Inferior parietal cortex (tissue), 1 donor: ENCODE data around the gene DHDH.
"Not testable (repeated sequence)": the region's sequence is repeated elsewhere in the genome, so short reads cannot be mapped to it uniquely, and the experiment has no call there.

ENCODE experiments used
- DNase-seq: peaks from one replicate; pipeline ENCODE4 v3.0.0-alpha.2; 2016; ENCODE audit errors: extremely low spot score

DHDH gene

GRCh38 chr19:48915757-48916156 is 17.7 kb upstream of the DHDH start:
- no peak for DNase-seq

- no peak for DNase-seq
Observed at GRCh38 chr19:48918071-48918470, 15.4 kb upstream of the DHDH start.

- no peak for DNase-seq
Observed at GRCh38 chr19:48918801-48919247, 14.7 kb upstream of the DHDH start.

- not testable (repeated sequence) for DNase-seq
Observed at GRCh38 chr19:48919271-48919670, 14.2 kb upstream of the DHDH start.

- DNase-seq = no peak
Observed at GRCh38 chr19:48920949-48921348, 12.6 kb upstream of the DHDH start.

- no peak for DNase-seq
Observed at GRCh38 chr19:48921721-48922500, 11.6 kb upstream of the DHDH start.

GRCh38 chr19:48922548-48923490 is 10.7 kb upstream of the DHDH start:
- no peak for DNase-seq

DNA sequence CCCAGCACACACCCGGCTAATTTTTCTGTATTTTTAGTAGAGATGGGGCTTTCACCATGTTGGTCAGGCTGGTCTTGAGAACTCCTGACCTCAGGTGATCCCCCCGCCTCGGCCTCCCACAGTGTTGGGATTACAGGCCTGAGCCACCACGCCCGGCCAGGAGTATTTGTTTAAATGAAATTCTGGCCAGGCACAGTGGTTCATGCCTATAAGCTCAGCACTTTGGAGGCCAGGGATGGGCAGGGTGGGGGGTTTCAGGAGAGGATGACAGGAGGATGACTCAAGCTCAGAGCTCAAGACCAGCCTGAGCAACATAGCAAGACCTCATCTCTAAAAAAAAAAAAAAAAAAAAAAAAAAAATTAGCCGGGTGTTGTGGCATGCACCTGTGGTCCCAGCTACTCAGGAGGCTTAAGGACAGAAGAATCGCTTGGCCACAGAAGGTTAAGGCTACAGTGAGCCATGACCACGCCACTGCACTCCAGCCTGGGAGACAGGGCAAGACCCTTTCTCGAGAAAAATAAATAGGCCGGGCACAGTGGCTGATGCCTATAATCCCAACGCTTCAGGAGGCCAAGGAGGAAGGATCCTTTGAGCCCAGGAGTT is 8.2 kb upstream of the DHDH start:
- no peak for DNase-seq

DNA sequence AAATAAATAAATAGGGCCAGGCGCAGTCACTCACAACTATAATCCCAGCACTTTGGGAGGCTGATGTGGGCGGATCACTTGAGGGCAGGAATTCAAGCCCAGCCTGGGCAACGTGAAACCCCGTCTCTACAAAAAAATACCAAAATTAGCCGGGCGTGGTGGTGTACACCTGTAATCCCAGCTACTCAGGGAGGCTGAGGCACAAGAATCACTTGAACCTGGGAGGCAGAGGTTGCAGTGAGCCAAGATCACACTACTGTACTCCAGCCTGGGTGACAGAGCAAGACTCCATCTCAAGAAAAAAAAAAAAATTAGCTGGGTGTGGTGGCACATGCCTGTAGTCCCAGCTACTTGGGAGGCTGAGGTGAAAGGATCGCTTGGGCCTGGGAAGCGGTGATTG is 7.6 kb upstream of the DHDH start:
- not testable (repeated sequence) for DNase-seq

DNA sequence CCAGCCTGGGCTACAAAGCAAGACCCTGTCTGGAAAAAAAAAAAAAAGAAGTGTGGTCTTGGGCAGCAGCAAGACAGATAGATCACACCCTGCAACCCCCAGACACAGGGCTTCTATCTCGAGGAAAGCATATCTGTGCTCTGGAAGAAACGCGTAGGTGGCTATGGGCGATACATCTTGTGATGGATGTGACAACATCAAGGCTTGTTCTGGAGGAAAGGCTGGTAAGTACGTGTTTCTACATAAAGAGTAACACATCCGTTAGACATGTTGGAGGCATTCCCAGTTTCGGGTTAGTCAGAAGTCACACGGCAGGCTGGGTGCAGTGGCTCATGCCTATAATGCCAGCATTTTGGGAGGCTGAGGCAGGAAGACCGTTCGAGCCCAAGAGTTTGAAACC is 6.6 kb upstream of the DHDH start:
- peak; percentile 79 for DNase-seq

- not testable (repeated sequence) for DNase-seq
Observed at GRCh38 chr19:48927692-48928091, 5.8 kb upstream of the DHDH start.

- no peak for DNase-seq
Observed at GRCh38 chr19:48928164-48929025, 5.1 kb upstream of the DHDH start.

- DNase-seq = no peak
Observed at GRCh38 chr19:48934837-48935236, 1.3 kb downstream of the DHDH start.

DNA sequence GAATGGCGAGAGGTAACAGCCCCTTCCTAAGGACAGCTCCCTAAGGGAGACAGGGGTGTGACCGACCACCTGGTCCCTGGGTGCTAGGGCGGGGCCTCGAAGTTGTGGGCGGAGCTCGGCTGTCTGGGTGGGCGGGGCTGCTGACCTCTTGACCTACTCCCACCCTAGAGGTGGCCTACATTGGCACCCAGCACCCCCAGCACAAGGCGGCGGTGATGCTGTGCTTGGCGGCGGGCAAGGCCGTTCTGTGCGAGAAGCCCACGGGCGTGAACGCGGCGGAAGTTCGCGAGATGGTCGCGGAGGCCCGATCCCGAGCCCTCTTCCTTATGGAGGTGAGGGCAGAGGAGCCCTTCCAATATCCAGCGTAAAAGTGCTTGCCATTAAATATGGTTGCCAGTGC is 2.4 kb downstream of the DHDH start:
- DNase-seq = no peak

GRCh38 chr19:48938256-48938655 is 4.8 kb downstream of the DHDH start:
- no peak for DNase-seq

DNA sequence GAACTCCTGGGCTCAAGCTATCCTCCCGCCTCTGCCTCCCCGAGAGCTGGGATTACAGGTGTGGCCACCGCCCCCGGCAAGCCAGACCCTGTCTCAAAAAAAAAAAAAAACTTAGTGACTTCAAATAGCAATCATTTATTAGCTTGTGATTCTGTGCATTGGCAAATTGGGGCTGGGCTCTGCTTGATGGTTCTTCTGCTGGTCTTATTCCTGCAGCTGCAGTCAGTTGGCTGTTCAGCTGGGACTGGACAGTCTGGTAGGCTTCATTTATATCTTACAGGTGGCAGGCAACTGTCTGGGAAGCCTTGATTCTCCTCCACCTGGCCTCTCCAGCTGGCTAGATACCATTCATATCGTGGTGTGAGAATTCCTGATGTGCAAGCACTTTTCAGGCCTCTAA is 7.4 kb downstream of the DHDH start:
- no peak for DNase-seq

DNA sequence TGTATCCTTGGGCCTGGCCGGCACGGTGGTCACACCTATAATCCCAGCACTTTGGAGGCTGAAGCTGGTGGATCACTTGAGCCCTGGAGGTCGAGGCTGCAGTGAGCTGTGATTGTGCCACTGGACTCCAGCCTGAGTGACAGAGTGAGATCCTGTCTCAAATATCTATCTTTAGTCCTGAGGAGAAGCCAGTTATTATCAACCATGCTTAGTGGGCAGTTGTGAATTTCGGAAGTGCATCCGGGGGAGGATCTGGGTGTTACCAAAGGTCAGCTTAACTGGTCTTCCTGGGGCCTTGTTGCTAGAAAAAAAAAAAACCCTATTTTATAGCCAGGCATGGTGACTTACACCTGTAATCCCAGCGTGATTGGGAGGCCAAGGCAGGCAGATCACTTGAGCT is 9.6 kb downstream of the DHDH start:
- no peak for DNase-seq

- no peak for DNase-seq
Observed at GRCh38 chr19:48945415-48945814, 11.9 kb downstream of the DHDH start.

- DNase-seq = no peak
Observed at GRCh38 chr19:48945817-48946216, 12.3 kb downstream of the DHDH start.

GRCh38 chr19:48946463-48947257 is 13.2 kb downstream of the DHDH start:
- no peak for DNase-seq

- no peak for DNase-seq
Observed at GRCh38 chr19:48947258-48947542, 13.7 kb downstream of the DHDH start.
